ENCODE measurements around the gene IGF1.
A peak's percentile ranks its signal among the peaks of the same experiment; 100 is the strongest.

Gene IGF1

DNA sequence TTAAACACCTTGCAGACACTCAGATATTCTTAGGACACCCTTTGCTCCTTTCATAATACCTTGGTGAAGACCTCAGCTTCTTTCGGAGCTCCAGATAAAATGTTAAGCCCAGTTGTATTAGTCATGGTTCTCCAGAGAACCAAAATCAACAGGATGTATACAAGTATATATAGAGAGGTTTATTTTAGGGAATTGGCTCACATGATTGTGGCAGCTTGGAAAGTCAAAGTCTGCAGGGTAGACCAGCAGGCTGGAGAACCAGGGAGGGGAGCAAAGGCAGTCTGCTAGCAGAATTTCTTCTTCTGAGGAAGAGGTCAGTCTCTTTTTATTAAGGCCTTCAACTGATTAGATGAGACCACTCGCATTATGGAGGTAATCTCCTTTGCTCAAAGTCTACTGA, 6.9 kb upstream of the IGF1 start:
- no peak for DNase-seq

DNA sequence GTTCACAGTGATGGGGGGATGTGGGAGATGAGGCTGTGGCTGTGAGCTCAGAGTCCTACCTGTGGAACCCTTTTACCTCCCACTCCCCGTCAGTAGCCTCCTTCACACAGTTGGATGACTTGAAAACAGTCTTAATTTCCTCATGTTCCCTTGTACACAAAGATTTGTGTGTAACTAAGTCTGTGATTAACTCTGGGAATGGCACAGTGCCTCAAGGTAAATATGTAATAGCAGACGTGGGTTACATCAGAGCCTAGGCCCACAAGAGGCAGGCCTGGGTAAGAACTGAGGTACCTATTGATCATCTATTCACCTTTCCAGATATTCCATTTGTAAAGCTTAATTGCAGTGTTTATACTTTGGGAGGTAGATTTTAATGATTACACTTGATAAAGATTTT, 5.8 kb upstream of the IGF1 start:
- no peak for DNase-seq

DNA sequence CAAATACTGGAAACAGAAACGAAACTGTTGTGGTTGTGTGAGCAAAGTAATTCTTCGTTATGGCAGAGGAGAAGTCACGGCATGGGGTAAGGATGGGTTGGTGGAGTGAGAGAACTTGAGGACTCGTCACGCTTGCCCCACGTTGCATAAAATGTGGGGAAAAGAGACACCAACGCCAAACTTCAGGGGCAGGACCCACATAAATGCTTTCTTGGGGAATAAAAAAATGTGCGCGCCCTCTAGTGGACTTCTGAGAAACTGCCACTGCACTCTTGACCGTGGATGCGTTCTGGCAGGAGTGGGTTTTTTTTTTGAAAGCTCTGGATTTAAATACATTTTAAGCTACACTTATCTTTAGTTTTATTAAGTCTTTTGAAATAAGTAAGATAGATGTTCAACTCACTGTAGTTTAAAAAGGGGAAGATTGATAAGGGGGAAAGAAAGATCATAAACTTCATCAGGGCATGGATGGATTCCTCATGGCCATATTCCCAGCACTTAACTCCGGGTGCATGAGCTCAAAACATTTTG, 4.1 kb upstream of the IGF1 start:
- peak; percentile 58 for DNase-seq

DNA sequence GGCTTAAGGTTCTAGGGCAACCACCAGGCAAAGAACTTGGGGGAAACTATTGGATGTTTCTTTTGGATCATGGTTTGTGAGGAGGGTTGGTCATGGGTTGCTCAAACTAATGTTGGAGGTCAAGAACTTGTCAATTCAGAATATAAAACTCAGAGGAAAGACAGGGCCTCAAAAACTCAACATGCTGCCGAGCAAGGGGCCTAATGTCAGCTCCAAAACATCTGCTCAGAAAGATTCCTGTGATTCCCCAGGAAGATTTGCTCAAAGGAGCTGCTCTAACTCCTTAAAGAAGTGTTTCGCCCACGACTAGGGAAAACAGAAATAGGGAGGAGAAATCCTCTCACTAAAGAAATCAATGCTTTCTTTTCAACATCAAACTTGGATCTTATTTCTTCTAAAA, 3.7 kb upstream of the IGF1 start:
- DNase-seq, result no peak

DNA sequence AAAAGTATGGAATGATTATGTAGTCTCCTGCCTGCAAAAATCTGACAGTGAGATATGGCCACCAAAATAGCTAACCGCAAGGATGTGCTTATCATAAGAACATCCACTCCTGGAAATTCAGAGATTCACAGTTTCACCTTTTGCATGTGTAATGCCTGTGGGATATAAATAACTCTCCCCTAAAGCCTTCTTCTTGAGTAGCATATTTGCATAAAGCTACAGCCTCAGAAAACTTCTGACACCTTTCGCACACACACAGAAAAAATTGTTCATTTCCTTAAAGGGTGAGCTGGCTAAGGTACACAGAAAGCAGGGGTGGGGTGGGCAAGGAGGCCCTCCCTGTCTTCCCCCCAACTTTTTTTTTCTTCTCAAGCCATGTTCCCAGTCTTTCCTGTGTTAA, 3.1 kb upstream of the IGF1 start:
- no peak for DNase-seq

DNA sequence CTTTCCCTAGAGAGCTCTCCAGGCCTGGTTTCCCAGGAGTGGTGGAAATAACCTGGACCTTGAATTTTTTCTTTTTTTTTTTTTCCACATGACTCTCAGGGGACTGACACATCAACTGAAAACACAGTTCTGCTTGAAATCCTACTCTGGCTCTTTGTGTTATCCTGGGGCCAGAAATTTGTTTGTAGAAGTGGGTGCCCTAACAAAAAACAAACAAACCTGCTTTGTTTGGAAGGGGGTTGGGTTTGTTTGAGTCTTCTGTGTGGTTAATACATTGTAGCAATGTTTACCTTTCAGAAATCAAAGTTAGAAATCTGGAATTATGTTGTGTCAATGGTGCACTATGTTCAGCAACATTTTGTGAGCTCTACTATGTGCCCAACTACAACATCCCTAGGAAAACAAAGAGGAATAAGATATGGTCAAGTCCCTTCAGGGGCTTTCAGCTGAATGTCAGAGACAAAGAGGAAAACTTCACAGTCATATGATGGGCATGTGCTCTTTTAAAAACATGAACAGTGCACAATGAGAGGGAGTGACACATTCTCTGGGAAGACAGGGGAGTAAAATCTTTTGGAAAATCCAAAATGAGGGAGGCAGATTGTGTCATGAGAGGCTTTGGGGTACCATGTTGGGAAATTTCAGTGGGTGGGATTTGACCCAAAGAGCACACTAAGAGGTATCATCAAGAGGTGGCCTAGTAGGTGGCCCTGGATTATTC, 1.5 kb upstream of the IGF1 start:
- no peak for DNase-seq

DNA sequence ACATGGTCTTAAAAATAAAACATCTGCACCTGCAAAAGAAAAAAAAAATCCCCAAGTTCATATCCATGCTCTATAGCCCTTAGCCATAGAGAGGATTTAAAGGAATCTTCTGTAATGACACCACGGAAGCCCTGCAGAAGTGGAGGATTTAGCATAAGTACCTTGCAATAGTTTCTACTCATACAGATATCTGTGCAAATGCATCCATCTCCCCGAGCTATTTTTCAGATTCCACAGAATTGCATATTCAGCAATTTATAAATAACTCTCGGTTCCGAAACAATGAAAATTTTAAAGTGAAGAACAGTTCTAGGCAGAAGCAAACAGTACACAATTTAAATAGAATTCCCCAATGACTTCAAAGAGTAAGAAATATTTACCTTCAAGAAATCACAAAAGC, 424 bp downstream of the IGF1 start:
- DNase-seq, result no peak

DNA sequence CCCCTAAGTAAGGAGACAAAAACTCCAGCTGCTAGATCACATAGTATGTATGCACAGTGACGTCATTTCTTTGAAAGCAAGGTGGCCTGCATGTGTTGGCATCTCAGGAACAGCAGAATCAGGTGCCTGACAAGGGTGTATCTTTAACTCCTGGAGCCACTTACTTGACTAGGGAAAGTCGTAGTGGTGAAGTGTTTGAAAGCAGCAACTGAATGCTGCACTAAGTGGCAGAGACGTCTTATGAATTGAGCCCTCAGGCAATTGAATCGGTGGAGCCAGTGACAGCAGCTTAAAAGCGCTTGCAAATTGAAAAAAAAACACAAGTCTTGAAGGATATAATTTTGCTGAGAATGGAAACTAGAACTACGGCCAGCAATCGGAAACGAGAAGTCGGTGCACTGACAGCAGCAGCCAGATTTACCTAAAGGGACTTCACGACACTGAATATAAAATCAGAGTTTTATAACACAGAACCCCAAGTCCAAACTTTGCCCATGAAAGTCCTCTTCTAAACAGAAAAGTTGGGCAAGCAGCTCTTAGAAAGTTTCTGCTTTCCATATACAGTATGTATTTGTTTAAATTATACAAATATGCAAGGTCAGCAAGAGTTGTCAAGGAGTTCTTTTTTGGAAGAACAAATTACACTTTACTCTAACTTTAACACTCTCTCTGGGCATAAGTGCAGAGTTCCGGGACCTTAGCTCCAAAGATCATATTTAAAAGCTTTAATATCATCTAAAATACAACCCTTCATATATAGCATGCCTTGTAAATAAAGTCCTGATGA, 1.1 kb downstream of the IGF1 start:
- no peak for DNase-seq

DNA sequence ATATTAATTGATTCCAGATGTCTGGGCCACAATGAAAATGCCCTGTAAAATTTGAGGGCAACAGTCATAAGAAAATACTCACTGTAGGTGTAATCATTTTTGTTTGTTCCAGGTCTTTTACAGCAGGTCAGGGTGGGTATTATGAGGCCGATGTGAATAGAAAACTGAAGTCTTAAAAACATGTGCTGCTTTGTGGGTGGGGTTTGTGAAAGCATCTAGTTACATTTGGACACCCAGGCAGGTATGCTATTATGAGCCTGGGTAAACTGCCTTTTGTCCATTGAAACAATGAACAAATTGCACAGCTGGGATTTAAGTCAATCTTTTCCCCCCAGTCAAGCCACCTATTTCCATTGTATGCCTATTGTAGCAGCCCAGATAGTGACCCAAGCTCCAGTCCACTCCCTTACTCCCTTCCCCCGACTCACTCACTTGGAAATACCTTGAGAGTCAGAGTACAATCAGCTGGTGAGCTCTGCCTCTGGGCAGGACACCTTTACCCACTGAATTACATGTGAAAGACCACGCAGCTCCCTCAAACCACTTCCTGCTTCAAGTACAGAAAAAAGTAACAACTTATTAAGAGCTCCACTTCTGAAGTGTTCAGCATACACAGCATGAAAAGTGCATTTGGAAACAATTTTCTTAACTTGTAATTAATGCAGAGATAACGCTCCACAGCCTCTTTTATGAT, 1.8 kb downstream of the IGF1 start:
- no peak for DNase-seq

DNA sequence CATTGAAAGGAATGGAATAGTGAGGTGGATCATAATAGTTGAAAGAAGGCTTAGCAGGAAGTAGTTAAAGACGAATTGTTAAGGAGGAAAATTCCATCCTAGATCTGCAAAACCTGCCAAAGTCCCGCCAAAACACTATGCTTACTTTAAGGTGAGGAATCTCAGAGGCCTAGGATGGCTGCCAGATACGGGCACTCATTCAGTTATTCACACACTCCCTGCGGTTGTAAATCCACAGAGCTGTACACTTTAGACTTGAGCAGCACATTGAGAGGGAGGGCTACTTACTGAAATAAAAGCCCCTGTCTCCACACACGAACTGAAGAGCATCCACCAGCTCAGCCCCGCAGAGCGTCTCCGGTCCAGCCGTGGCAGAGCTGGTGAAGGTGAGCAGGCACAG, 5.0 kb downstream of the IGF1 start:
- DNase-seq, result no peak

DNA sequence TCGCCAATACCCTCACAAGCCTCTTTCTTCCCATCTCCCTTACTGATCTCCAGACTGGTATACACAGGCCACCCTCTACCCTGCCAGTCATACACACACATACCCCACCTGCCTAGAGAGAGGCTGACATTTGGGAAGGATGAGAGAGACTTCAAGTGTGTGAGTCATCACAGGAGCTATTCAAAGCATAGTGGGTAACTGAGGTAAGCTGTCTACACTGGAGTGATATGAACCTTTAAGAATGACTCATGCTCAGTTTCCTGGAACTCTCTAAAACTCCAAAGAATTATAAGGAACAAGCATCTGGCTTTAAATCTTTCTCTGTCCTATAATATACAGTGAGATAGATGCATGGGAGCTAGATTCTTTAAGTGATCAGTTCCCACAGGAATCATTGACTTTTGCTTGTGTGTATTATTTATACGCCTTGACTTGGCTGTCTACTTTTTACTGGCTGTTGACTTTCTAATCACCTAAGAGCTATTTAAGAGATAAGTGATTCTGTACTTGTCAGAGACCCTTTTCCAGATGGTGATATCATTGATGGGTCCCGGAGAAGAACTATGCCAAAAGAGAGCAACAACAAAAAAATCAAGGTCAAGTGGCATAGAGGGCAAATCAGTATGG, 5.8 kb downstream of the IGF1 start:
- DNase-seq, result no peak

DNA sequence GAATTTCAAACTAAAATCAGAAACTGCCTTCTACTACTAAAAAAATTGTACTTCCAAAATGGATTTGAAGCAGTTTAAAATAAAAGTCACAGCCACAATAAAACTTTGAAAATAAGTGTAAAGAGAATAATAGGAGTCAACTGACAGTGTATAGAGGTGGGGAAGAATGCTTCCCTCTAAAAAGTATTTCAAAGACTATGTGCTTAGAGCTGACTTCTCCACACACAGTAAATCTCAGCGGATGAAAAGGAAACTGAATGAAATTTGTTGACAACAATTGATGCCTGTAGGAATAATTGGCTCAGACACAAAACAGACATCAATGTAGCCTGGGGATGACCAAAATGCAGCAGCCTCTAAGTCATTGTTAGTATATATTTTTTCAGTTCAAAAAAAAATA, 7.9 kb downstream of the IGF1 start:
- DNase-seq, result no peak

DNA sequence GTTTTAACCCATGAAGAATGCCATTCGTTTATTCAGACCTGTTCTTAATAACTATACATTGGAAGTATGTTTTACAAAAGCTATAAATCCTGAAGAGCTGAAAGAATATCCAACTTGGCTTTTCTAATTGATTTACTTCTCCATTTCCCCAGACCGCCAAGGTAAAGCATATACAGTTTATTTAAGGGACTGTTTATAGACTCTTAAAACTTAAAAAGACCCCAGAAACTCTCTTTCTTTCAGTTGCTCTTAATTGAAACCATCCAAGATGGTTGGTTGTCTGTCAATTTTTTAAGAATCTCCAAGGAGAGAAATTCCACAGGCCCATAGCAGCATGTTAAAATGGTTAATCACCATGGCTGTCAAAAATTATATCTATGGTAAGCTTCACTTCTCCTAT, 8.8 kb downstream of the IGF1 start:
- DNase-seq, result no peak

DNA sequence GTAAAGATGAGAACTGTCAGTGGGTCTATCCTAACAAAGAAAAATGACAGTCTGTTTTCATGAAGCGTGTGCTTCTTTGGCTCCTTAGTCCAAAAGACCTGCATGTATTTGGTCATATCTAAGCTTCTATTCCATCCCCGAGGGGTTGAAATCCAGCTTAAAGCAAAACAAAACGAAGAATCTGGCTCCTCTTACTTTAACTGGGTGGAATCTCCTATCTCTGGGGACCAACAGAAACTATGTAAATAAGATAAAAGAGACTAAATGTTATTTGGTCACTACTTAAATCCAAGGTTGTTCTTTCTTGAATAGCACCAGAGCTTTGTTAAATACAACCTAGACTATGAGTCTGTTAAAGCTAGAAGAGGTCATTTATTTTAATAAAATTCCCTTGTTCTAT, 9.4 kb downstream of the IGF1 start:
- DNase-seq, result no peak

DNA sequence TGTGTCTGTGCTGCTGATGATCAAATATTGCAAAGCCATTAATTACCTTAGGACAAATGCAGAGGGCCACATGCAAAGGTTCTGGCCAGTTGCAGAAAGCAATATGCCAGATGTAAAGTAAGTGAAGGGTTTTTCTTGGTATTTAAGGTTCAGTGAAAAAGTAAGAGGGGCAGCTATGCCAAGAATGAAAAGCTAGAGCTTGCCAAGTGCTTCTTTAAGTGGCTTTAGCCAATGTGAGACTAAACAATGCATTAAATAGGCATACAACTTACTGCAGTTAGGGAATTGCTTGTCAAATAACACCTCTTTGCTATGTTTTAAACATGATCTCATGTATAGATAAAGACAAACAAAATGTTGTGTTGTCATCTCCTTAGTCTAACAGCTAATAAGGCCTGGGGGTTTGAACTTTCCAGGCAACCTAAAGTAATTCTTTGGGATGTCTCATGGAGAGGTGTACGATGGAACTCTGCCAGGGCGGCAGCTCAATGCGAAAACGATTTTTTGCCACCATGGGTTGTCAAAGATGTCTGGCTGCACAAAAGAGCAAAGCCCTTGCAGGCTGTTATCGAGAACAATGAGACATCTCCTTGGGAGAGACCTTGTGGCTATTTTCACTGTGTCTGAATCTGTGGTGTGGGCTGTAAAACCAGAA, 12.0 kb downstream of the IGF1 start:
- no peak for DNase-seq

DNA sequence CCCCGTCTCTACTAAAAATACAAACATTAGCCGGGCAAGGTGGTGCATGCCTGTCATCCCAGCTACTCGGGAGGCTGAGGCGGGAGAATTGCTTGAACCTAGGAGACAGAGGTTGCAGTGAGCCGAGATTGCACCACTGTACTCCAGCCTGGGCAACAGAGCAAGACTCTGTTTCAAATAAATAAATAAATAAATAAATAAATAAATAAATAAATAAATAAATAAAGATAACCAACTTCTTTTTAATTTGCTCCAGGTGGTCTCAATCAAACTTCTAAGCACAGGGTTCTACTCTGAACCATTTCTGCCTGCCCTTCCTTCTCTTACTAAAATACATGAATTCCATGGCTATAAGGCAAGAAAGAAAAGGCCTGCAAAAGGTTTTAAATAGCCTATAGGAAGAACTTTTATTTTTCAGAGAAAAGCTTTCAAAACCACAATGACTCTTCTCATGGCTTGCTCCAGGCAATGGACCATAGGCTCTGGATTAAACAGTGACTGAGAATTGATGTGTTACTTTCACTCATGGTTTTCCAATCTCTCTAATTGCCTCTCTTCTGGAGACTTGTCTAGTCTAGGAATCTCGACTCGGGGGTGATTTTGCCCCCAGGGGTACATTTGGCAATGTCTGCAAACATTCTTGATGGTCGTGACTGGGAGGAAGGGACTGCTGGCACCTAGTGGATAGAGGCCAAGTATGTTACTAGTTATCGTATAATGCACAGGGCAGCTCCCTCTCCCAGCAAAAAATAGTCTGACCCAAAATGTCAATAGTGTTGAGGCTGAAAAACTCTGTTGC, 14.4 kb downstream of the IGF1 start:
- DNase-seq, result no peak

DNA sequence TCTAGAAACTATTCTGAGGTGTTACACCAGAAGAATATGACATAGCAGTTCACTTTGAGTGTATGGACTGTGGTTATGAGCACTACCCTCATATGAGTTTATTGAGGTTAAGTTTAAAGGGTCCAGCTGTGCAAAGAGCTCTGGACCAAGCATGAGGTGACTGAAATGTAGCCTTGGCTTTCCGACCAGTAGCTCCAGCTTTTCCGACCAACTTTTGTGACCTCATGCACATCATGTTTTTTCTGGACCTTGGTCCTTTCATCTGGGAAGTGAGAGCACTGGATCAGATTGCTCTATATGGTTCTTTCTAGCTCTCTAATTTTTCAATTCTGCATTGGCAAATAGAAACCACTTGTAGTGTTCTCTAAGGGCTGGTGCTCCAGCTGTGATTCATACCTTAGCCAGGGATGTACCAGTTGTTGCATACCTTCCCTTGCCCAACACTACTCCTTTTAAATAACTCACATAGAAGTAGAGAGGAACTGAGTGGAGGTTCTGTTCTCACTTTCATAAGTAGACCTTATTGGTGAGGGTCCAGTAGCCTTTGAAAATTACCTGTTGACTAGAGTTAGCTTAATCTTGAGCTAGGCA, 16.6 kb downstream of the IGF1 start:
- DNase-seq, result no peak

DNA sequence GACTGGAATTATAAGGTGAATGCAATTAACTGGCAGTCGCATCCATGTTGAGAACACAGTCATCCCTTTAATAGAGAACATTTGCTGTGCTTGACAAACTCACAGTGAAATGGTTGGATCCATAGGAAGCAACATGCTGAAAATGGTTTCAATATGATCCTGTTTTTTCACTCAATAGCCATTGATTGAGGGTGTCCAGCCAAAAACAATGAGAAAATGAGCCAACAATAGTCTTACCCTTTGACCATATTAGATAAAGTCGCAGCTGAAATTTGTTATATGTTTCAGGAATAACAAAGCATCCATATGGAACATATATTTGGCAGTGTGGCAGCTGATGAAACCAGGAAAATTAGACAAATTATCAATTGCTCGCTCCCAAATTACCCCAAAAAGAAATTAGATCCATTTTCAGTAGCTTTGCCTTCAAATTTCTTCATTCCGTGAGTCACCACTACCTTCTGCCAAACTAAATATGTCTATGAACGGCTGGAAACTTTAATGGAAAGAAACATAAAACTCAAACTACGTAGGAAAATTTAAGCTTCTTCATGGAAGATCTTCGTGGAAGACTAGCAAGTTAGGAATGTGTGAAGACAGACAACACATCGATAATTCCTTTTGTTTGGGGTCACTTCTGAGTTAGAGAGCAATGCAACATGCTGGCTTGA, 17.4 kb downstream of the IGF1 start:
- DNase-seq, result no peak

DNA sequence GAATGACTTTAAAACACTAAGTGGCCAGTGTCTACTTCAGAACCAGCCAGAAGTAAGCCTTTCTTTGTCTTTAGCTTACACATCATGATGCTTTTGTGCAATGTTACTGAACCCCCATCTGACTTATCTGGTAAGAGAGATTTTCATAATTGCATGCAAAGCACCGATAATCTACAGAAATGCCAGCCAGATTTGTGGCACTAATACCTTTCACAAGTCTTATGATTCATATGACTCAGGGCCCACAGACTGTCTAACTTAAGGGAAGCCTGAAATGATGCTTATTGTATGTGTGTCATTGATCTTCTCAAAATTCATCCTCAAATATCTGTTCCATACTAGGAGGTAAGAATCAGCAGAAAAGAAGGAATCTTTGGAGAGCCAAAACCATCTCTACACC, 18.0 kb downstream of the IGF1 start:
- no peak for DNase-seq

DNA sequence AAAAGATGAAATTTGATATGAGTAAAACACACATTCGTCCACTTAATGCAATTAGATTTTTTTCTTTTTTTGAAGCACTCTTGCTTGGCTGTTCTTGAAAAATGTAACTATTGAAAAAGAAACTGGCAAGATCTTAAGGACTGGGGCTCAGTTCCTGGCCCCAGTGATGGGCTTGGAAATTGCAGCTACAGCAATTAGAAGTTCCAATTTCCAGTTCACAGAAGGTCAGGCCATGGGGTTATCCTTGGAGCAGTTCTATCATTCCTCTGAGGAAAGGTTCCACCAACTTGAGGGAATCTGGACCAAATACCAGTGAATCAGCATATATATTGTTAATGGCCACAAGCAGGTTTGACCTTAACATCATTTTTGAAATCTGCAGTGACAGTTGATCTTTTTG, 18.9 kb downstream of the IGF1 start:
- DNase-seq, result no peak

DNA sequence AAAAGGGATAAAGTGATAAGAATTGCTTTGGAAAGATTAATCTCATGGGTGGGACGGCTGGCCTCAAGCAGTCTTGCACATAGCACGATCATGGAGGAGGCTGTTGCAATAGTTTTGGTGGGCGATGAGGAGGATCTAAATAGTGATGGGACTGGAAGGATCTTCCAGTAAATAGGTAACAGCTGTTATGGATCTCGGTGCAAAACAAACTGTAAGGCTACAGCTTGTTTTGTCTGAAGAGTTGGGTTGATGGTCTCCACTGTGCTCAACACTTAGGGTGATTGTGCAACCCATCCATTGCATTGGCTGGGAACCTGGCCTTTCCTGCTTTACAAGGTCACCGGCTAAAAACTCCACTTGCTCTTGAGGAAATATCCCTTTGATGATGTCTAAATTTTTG, 21.0 kb downstream of the IGF1 start:
- DNase-seq, result no peak

Data from activated CD4-positive, CD25-positive, alpha-beta regulatory T cell treated with anti-CD3 and anti-CD28 coated beads, Interleukin-2, amount 50 U/mL, for 72 hours (primary cell).